C4-2B (cell line): ENCODE results near the gene EFCAB10.

ENCODE experiments used
- H3K27ac ChIP-seq: fragments of 450-650 bp; 2 replicates; pipeline ENCODE4 v1.5.1; 2017
- CTCF ChIP-seq: fragments of 450-650 bp; conservative IDR thresholded peaks from 2 replicates; pipeline ENCODE4 v1.5.1; 2017; ENCODE audit warnings: mild to moderate bottlenecking
- ZFX ChIP-seq: fragments of 450-650 bp; IDR thresholded peaks from 2 replicates; pipeline ENCODE4 v1.6.1; 2017

Gene EFCAB10

GRCh38 chr7:105584165-105584564, 2.9 kb upstream of the EFCAB10 start:
- H3K27ac ChIP-seq: no peak overlapping the region
- TF ChIP-seq CTCF (no peak), ZFX (no peak)

DNA sequence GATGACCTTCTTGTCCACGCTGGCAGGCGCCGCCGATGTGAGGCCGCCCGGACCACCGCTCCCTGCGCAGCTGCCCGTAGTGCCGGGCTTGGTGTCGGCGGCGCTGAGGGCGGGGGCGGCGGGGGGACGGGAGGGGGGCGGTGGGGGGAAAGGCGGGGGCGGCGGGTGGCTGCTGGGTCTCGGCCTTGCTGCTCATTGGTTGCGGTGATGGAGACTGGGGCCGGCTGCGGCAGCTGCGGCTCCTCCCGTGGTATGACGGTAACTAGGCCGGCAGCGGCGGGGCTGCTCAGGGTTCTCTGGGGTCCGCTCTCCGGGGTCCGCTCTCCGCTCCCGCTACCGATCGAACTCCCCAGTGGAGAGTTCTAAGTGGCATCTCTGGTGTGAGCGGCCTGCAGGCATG, 1.8 kb upstream of the EFCAB10 start:
- no peak overlapping the region for H3K27ac ChIP-seq
- TF ChIP-seq ZFX (no peak), CTCF (no peak)

- TF ChIP-seq CTCF: peak; percentile 73
- TF ChIP-seq ZFX: no peak
- H3K27ac ChIP-seq: no peak overlapping the region
Observed at GRCh38 chr7:105580022-105580740, 1.1 kb downstream of the EFCAB10 start.

GRCh38 chr7:105578496-105578895, 2.8 kb downstream of the EFCAB10 start:
- no peak for TF ChIP-seq ZFX
- no peak for TF ChIP-seq CTCF
- H3K27ac ChIP-seq: no peak overlapping the region

DNA sequence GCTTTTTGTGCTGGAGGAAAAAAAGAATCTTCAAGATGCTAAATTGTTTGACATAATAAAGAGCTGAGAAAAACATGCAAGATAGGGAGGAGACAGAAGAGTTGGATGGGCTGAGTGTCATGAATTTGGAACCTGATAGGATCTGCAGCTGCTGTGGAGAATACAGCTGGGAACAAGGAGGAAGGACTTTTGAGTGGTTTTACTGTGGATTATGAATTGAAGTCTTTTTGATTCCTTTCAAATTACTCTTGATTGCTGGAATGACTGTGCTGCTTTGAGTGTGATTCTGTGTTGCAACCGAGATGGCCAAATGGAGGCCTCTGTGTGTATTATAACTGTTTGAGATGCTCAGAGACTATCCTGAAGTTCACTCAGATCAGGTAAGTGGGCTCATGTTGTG, 4.0 kb downstream of the EFCAB10 start:
- no peak for TF ChIP-seq CTCF
- TF ChIP-seq ZFX: no peak
- H3K27ac ChIP-seq: no peak overlapping the region

DNA sequence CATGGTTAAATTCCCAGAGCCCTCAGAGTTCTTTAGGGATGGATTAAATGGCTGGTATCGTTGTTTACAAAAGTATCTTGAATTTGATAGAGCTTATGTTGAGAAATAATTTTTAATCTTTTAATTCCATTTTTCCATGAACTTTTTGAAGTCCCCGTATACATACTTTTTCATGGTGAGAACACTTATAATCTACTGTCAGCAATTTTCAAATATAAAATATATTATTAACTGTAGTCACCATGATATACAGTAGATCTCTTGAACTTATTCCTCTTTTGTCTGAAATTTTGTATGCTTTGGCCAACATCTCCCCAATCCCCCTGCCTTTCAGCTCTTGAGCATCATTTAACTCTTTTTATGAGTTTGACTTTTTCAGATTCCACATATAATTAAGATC, 9.4 kb downstream of the EFCAB10 start:
- no peak for TF ChIP-seq CTCF
- TF ChIP-seq ZFX: no peak
- H3K27ac ChIP-seq: no peak overlapping the region

DNA sequence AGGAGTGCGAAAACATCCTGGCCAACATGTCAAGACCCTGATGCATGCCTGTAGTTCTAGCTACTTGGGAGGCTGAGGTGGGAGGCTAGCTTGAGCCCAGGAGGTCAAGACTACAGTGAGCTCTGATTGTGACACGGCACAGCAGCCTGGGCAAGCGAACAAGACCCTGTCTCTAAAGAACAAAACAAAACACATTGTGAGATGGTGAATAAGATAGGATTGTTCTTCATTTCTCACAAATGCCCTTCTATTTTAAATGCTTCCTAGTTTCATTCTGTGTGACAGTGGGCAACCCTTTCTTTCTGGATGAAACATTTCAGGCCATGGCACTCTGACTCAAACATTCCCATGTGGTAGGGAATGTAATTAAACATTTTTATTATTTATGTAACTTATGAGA, 13.5 kb downstream of the EFCAB10 start:
- no peak for TF ChIP-seq CTCF
- TF ChIP-seq ZFX: no peak
- H3K27ac ChIP-seq: no peak overlapping the region
